Neural progenitor cell (in vitro differentiated cells): ENCODE data around the gene FSTL5. TPM values are rescaled to one million over a fixed set of nuclear protein-coding genes. Genes with fewer than 3 reads are reported as not detected.

Source experiments
- DNase-seq: peaks from one replicate; pipeline ENCODE4 v3.0.0-alpha.2; 2016; ENCODE audit warnings: low spot score
- H2AFZ ChIP-seq: fragments of 200-600 bp; sonication (generic); replicated peaks from 2 replicates; pipeline ENCODE4 v1.6.1; 2016; ENCODE audit warnings: antibody characterized with exemption
- H3F3A ChIP-seq: fragments of 200-600 bp; sonication (generic); 2 replicates; pipeline ENCODE4 v1.6.1; 2016; ENCODE audit warnings: antibody characterized with exemption, low read depth
- H3K27ac ChIP-seq: fragments of 200-600 bp; sonication (generic); 2 replicates; pipeline ENCODE4 v1.5.1; 2016; ENCODE audit warnings: mild to moderate bottlenecking
- H3K27me3 ChIP-seq: fragments of 200-600 bp; sonication (generic); 2 replicates; pipeline ENCODE4 v1.6.1; 2016; ENCODE audit warnings: mild to moderate bottlenecking, moderate library complexity
- H3K36me3 ChIP-seq: fragments of 200-600 bp; sonication (generic); 2 replicates; pipeline ENCODE4 v1.5.1; 2016
- H3K4me1 ChIP-seq: fragments of 200-600 bp; sonication (generic); 2 replicates; pipeline ENCODE4 v1.6.1; 2016; ENCODE audit warnings: mixed run types
- H3K4me2 ChIP-seq: fragments of 200-600 bp; sonication (generic); 2 replicates; pipeline ENCODE4 v1.6.1; 2016
- H3K4me3 ChIP-seq: fragments of 200-600 bp; sonication (generic); 2 replicates; pipeline ENCODE4 v1.5.1; 2016
- H3K79me2 ChIP-seq: fragments of 200-600 bp; sonication (generic); 2 replicates; pipeline ENCODE4 v1.6.1; 2016; ENCODE audit warnings: low read depth
- H3K9ac ChIP-seq: fragments of 200-600 bp; sonication (generic); 2 replicates; pipeline ENCODE4 v1.6.1; 2016
- H3K9me3 ChIP-seq: fragments of 200-600 bp; sonication (generic); 2 replicates; pipeline ENCODE4 v1.5.1; 2016; ENCODE audit warnings: low read depth
- H4K20me1 ChIP-seq: fragments of 200-600 bp; sonication (generic); 2 replicates; pipeline ENCODE4 v1.6.1; 2016; ENCODE audit warnings: low read depth
- H3K27ac Mint-ChIP-seq: 3 replicates; pipeline ENCODE4 v1.8.0; 2021; ENCODE audit warnings: mixed read lengths
- H3K27me3 Mint-ChIP-seq: 2 replicates; pipeline ENCODE4 v1.8.0; 2022; ENCODE audit warnings: low read depth, mild to moderate bottlenecking, inconsistent platforms, moderate library complexity, mixed read lengths; ENCODE audit not compliant: insufficient read depth
- H3K36me3 Mint-ChIP-seq: 3 replicates; pipeline ENCODE4 v1.8.0; 2021; ENCODE audit warnings: mixed read lengths
- H3K4me1 Mint-ChIP-seq: 3 replicates; pipeline ENCODE4 v1.8.0; 2021; ENCODE audit warnings: mixed read lengths
- H3K4me3 Mint-ChIP-seq: 3 replicates; pipeline ENCODE4 v1.8.0; 2021; ENCODE audit warnings: mild to moderate bottlenecking, moderate library complexity, mixed read lengths
- H3K9me3 Mint-ChIP-seq: 3 replicates; pipeline ENCODE4 v1.8.0; 2020; ENCODE audit warnings: mixed read lengths
- CTCF ChIP-seq: fragments of 200-600 bp; sonication (generic); IDR thresholded peaks from 2 replicates; pipeline ENCODE4 v1.5.1; 2017; ENCODE audit warnings: antibody characterized with exemption, mild to moderate bottlenecking
- EZH2 ChIP-seq: fragments of 200-600 bp; sonication (generic); IDR thresholded peaks from 2 replicates; pipeline ENCODE4 v1.6.1; 2017; ENCODE audit warnings: antibody characterized with exemption, mild to moderate bottlenecking, moderate library complexity
- EZH2phosphoT487 ChIP-seq: fragments of 200-600 bp; sonication (generic); IDR thresholded peaks from 2 replicates; pipeline ENCODE4 v1.6.1; 2017; ENCODE audit warnings: antibody characterized with exemption
- total RNA-seq: library from RNA; depleted of rRNA; stranded (reverse); fragments of >200 nt; gene quantifications from 2 replicates; pipeline ENCODE4 v1.2.3, GENCODE V29; 2015; ENCODE audit warnings: low replicate concordance

Gene FSTL5
- total RNA-seq, 1 donor from 2014 or later, result not detected

- H3K36me3 Mint-ChIP-seq, result no peaks in the 10 kb centered on the region
- H3K4me3 ChIP-seq, result no peak overlapping the region
- no peaks in the 10 kb centered on the region for H4K20me1 ChIP-seq
- H3K9ac ChIP-seq, result no peak overlapping the region
- H3K36me3 ChIP-seq, result no peaks in the 10 kb centered on the region
- no peaks in the 10 kb centered on the region for H3K9me3 ChIP-seq
- no peaks in the 10 kb centered on the region for H3K4me1 Mint-ChIP-seq
- no peaks in the 10 kb centered on the region for H3K27me3 Mint-ChIP-seq
- H3K4me3 Mint-ChIP-seq, result no peak overlapping the region
- H3K27ac ChIP-seq, result no peak overlapping the region
- no peaks in the 10 kb centered on the region for H3K79me2 ChIP-seq
- no peak overlapping the region for H2AFZ ChIP-seq
- no peaks in the 10 kb centered on the region for H3F3A ChIP-seq
- no peak overlapping the region for H3K27ac Mint-ChIP-seq
- no peaks in the 10 kb centered on the region for H3K27me3 ChIP-seq
- no peaks in the 10 kb centered on the region for H3K9me3 Mint-ChIP-seq
- H3K4me2 ChIP-seq, result no peak overlapping the region
- H3K4me1 ChIP-seq, result no peaks in the 10 kb centered on the region
- no peak for TF ChIP-seq EZH2phosphoT487
- no peak for TF ChIP-seq EZH2
- no peak for TF ChIP-seq CTCF
- DNase-seq, result no peak
Measured at GRCh38 chr4:161655148-161655547, 508.7 kb downstream of the FSTL5 start.

GRCh38 chr4:161653697-161654096 lies 510.1 kb downstream of the FSTL5 start:
- no peaks in the 10 kb centered on the region for H3F3A ChIP-seq
- H3K9me3 ChIP-seq, result no peaks in the 10 kb centered on the region
- Mint-ChIP-seq H3K9me3 (no peaks in the 10 kb centered on the region), H3K36me3 (no peaks in the 10 kb centered on the region), H3K4me3 (no peak overlapping the region), H3K4me1 (no peaks in the 10 kb centered on the region), H3K27me3 (no peaks in the 10 kb centered on the region), H3K27ac (no peak overlapping the region)
- no peak overlapping the region for H3K4me2 ChIP-seq
- no peak overlapping the region for H3K9ac ChIP-seq
- H3K4me3 ChIP-seq, result no peak overlapping the region
- H3K36me3 ChIP-seq, result no peaks in the 10 kb centered on the region
- no peaks in the 10 kb centered on the region for H3K27me3 ChIP-seq
- TF ChIP-seq EZH2phosphoT487 (no peak), EZH2 (no peak), CTCF (no peak)
- no peaks in the 10 kb centered on the region for H3K79me2 ChIP-seq
- H2AFZ ChIP-seq, result no peak overlapping the region
- H3K4me1 ChIP-seq, result no peaks in the 10 kb centered on the region
- no peak overlapping the region for H3K27ac ChIP-seq
- no peaks in the 10 kb centered on the region for H4K20me1 ChIP-seq
- DNase-seq, result no peak

GRCh38 chr4:161651586-161651985 lies 512.2 kb downstream of the FSTL5 start:
- H3K9me3 ChIP-seq, result no peaks in the 10 kb centered on the region
- H3K27me3 ChIP-seq, result no peaks in the 10 kb centered on the region
- Mint-ChIP-seq H3K36me3 (no peaks in the 10 kb centered on the region), H3K4me3 (no peak overlapping the region), H3K27me3 (no peaks in the 10 kb centered on the region), H3K9me3 (no peaks in the 10 kb centered on the region), H3K4me1 (no peaks in the 10 kb centered on the region), H3K27ac (no peak overlapping the region)
- no peak for TF ChIP-seq CTCF
- no peak for TF ChIP-seq EZH2
- no peak for TF ChIP-seq EZH2phosphoT487
- H3K4me1 ChIP-seq, result no peaks in the 10 kb centered on the region
- H3K36me3 ChIP-seq, result no peaks in the 10 kb centered on the region
- H3K27ac ChIP-seq, result no peak overlapping the region
- H4K20me1 ChIP-seq, result no peaks in the 10 kb centered on the region
- no peak overlapping the region for H3K4me2 ChIP-seq
- no peaks in the 10 kb centered on the region for H3K79me2 ChIP-seq
- no peak overlapping the region for H3K4me3 ChIP-seq
- DNase-seq, result no peak
- no peak overlapping the region for H2AFZ ChIP-seq
- H3F3A ChIP-seq, result no peaks in the 10 kb centered on the region
- H3K9ac ChIP-seq, result no peak overlapping the region
